B cell (primary cell): Measurements from ENCODE around the gene ABHD10.

Source experiments
- CTCF ChIP-seq: fragments of 200-600 bp; IDR thresholded peaks from one replicate; pipeline ENCODE4 v1.8.0; 2022; ENCODE audit warnings: antibody characterized with exemption, mild to moderate bottlenecking
- EZH2 ChIP-seq: IDR thresholded peaks from 2 replicates; pipeline ENCODE4 v1.6.1; 2012; ENCODE audit warnings: borderline replicate concordance, low read depth, mild to moderate bottlenecking, moderate library complexity, low read length; ENCODE audit not compliant: insufficient read depth, poor library complexity, severe bottlenecking

GRCh38 chr3:111986800-111987199, 8.0 kb downstream of the ABHD10 start:
- TF ChIP-seq CTCF (no peak), EZH2 (no peak)
